WERI-Rb-1 (cell line): ENCODE results near the gene FNDC5.

Experiments used
- DNase-seq: peaks from one replicate; pipeline ENCODE4 v3.0.0-alpha.2; 2020
- H3K27ac ChIP-seq: fragments of 250-450 bp; sonication (Bioruptor Pico); 2 replicates; pipeline ENCODE4 v1.5.1; 2020; ENCODE audit warnings: mild to moderate bottlenecking, moderate library complexity
- H3K27me3 ChIP-seq: fragments of 250-450 bp; sonication (Bioruptor Pico); 2 replicates; pipeline ENCODE4 v1.5.1; 2021; ENCODE audit warnings: mild to moderate bottlenecking, low read depth, moderate library complexity; ENCODE audit not compliant: insufficient read depth, severe bottlenecking
- H3K36me3 ChIP-seq: fragments of 250-450 bp; sonication (Bioruptor Pico); 2 replicates; pipeline ENCODE4 v1.5.1; 2020; ENCODE audit warnings: mild to moderate bottlenecking, moderate library complexity
- H3K4me3 ChIP-seq: 2 replicates; pipeline ENCODE4 v1.5.1; 2011; ENCODE audit warnings: low read depth, mild to moderate bottlenecking, control low read depth, low read length
- H3K9me3 ChIP-seq: fragments of 250-450 bp; sonication (Bioruptor Pico); 2 replicates; pipeline ENCODE4 v1.5.1; 2021; ENCODE audit warnings: mild to moderate bottlenecking, moderate library complexity; ENCODE audit not compliant: severe bottlenecking
- TF ChIP-seq, protein P1 (sequence below): IDR thresholded peaks from 2 replicates; pipeline ENCODE4 v1.5.1; 2011; ENCODE audit warnings: low read depth, mild to moderate bottlenecking, control low read depth, inconsistent platforms, low read length

Gene FNDC5

GRCh38 chr1:32891241-32891570, 20.5 kb upstream of the FNDC5 start:
- Histone ChIP-seq H3K27me3 (no peaks in the 10 kb centered on the region), H3K9me3 (no peaks in the 10 kb centered on the region), H3K27ac (peak overlapping the region; percentile 9; the same call in 1 of the 2 replicates), H3K36me3 (peaks cover 44% of the 10 kb centered on the region), H3K4me3 (no peak overlapping the region)
- no peak for DNase-seq
- TF ChIP-seq, protein P1, sequence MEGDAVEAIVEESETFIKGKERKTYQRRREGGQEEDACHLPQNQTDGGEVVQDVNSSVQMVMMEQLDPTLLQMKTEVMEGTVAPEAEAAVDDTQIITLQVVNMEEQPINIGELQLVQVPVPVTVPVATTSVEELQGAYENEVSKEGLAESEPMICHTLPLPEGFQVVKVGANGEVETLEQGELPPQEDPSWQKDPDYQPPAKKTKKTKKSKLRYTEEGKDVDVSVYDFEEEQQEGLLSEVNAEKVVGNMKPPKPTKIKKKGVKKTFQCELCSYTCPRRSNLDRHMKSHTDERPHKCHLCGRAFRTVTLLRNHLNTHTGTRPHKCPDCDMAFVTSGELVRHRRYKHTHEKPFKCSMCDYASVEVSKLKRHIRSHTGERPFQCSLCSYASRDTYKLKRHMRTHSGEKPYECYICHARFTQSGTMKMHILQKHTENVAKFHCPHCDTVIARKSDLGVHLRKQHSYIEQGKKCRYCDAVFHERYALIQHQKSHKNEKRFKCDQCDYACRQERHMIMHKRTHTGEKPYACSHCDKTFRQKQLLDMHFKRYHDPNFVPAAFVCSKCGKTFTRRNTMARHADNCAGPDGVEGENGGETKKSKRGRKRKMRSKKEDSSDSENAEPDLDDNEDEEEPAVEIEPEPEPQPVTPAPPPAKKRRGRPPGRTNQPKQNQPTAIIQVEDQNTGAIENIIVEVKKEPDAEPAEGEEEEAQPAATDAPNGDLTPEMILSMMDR: no peak

DNA sequence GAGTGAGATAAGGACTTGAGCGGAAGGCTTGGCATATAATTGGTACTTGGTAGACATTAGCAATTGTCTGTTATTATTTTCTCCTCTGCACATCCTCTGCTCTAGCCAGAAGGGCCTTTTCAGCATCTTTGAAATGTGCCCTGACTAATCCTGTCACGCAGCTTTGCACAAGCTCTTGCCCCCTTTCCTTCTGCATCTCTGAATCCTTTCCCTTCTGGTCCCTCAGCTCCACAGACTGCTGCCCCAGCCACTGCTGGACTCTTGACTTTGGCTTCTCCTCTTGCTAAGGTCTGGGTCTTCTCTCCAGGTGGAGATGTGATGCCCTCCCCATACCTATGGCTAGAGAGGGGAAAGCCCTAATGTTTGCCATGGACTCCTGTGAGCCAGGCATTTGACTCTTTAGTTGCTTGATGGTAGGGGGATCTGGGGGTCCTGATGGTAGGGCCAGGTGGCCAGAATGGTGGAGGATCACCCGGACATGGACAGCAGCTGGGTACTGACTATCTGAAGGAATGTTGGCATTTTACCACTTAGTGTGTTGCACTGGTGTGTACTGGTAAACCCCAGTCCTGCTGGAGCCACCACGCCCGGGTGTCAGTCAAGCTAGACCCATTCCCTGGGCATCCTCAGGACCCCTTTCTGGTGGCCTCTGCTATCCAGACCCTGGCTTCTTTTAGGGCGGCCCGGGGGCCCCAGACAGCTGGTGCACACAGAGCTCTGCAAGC, 20.0 kb upstream of the FNDC5 start:
- Histone ChIP-seq H3K27ac (peak overlapping the region; percentile 36), H3K27me3 (no peaks in the 10 kb centered on the region), H3K36me3 (peaks cover 39% of the 10 kb centered on the region), H3K4me3 (no peak overlapping the region), H3K9me3 (no peaks in the 10 kb centered on the region)
- DNase-seq: peak; percentile 55
- TF ChIP-seq, protein P1: no peak

DNA sequence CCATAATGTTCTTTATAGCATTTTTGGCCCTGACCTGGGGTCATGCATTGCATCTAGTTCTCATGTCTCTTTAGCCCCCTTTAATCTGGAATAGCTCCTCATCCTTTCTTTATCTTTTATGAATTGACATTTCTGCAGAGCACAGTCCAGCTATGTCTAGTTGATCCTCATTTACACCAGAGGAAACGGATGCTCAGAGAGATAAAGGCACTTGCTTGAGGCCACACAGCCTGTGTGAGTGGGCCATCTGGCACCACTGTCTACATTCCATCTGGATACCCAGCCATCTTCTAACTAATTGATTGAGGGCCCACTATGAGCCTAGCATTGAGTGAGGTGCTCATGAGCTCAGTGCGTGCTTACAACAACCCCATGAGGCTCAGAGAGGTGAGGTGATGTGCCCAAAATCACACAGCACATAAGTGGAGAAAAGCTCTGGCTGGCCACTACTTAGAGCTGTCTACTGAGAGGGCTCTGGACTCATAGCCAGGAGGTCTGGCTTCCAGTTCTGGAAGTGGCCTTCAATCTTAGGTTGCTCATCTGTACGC, 19.1 kb upstream of the FNDC5 start:
- peak overlapping the region; percentile 5 for H3K27ac ChIP-seq
- DNase-seq: no peak
- H3K9me3 ChIP-seq: no peaks in the 10 kb centered on the region
- H3K36me3 ChIP-seq: peaks cover 30% of the 10 kb centered on the region
- TF ChIP-seq, protein P1: no peak
- H3K4me3 ChIP-seq: no peak overlapping the region
- no peaks in the 10 kb centered on the region for H3K27me3 ChIP-seq

- H3K27me3 ChIP-seq: no peaks in the 10 kb centered on the region
These were observed 18.1 kb upstream of the FNDC5 start for GRCh38 chr1:32888677-32889420.

DNA sequence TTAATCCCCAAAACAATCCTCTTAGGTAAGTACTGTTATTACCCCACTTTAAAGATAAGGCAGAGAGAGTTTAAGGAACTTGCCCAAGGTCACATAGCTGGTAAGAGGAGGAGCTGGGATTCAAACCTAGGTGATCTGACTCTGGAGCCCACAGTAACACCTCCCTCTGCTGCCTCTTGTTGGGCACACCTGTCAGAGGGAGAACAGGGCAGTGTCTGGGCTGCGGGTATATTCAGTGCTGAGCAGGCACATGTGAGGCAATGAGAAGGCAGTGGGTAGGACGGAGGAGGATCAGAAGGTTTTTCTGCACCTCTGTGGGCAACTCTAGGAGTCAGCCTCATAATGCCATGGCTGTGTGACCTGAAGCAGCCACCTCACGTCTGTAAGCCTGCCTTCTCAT, 17.4 kb upstream of the FNDC5 start:
- TF ChIP-seq, protein P1: no peak

More at GRCh38 chr1:32888677-32889420, 18.1 kb upstream of the FNDC5 start:
- Histone ChIP-seq H3K36me3 (peaks cover 27% of the 10 kb centered on the region), H3K27ac (no peak overlapping the region), H3K9me3 (no peaks in the 10 kb centered on the region), H3K4me3 (no peak overlapping the region)
- no peak for DNase-seq
- TF ChIP-seq, protein P1: no peak

More for the DNA sequence above, 17.4 kb upstream of the FNDC5 start:
- Histone ChIP-seq H3K36me3 (peaks cover 32% of the 10 kb centered on the region), H3K4me3 (no peak overlapping the region), H3K27me3 (no peaks in the 10 kb centered on the region), H3K27ac (no peak overlapping the region), H3K9me3 (no peaks in the 10 kb centered on the region)
- DNase-seq: no peak
